Measurements from ENCODE around the gene ZNHIT3.

DNA sequence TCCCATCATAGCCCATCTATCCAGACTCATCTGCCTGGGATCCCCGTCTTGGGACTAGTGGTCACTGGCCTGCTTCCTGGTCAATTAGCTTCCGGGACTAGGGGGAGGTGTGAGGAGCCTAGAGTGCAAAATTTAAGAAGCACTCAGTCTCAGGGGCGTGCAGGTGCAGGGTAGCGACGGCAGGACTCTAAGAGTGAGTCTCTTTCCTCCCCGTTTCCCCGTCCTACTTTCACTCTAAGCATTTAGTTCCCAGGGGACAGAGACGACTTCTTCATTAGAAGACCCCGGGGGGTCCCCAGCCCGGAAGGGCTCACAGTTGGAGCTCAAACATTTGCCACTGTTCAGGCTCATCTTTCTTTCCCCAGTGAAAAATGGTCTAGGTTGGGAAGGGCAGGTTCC, 677 bp upstream of the ZNHIT3 start:
- TF ChIP-seq POLR2A (IDR thresholded peaks at IDR 0.05) = no peak
- TF ChIP-seq, protein P1, sequence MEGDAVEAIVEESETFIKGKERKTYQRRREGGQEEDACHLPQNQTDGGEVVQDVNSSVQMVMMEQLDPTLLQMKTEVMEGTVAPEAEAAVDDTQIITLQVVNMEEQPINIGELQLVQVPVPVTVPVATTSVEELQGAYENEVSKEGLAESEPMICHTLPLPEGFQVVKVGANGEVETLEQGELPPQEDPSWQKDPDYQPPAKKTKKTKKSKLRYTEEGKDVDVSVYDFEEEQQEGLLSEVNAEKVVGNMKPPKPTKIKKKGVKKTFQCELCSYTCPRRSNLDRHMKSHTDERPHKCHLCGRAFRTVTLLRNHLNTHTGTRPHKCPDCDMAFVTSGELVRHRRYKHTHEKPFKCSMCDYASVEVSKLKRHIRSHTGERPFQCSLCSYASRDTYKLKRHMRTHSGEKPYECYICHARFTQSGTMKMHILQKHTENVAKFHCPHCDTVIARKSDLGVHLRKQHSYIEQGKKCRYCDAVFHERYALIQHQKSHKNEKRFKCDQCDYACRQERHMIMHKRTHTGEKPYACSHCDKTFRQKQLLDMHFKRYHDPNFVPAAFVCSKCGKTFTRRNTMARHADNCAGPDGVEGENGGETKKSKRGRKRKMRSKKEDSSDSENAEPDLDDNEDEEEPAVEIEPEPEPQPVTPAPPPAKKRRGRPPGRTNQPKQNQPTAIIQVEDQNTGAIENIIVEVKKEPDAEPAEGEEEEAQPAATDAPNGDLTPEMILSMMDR (IDR thresholded peaks at IDR 0.05) = no peak

Data from testis (tissue), 2 donors.